ENCODE results near the gene CDC23. TPM values are rescaled to one million over a fixed set of nuclear protein-coding genes. Genes with fewer than 3 reads are reported as not detected.
A peak's percentile ranks its signal among the peaks of the same experiment; 100 is the strongest.

CDC23 gene
- total and polyA plus RNA-seq, 10 of the 15 experiments (the other 5 are each of a cell fraction or from before 2014, with no cell fraction given) = 37.1 to 66.1 (median 48.6) TPM

DNA sequence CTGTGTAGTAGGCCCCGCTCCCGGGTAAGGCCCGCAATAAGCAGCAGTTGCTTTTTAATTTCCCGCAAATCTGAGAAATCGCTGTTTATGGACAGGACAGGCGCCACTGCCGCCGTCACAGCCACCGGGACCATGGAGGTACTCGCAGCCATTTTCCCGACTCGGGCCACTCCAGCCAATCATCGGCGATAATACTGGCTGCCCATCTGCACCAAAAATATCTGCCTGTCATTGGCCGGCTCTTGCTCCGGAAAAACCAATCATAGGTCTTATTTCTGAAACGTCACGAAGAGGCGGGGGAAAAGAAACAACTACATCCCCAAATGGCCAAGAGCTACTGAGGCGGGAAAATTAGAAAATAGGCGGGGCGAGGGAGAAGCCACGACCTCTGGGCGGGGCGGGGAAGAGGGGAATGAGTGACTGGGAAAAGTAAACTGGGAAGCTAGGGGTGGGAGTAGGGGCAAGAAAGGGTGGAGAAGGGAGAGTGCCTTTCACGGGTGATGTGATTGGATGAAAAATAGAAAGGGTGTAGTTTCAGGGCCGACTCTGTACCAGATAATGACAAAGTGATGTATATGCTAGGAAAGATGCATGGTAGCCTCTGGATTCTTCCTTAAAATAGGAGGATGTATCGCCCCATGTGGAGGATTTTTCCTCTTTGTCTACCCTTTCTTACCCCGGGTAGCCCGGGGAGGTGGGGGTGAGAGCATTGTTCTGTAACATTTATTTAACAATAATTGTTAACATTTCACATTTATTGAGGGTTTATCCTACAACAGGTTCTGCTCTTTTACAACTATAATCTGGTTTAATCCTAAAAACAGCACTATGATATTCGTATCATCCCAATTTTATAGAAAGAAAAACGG, at the start of gene CDC23 (continued):
- TF ChIP-seq, protein P1, sequence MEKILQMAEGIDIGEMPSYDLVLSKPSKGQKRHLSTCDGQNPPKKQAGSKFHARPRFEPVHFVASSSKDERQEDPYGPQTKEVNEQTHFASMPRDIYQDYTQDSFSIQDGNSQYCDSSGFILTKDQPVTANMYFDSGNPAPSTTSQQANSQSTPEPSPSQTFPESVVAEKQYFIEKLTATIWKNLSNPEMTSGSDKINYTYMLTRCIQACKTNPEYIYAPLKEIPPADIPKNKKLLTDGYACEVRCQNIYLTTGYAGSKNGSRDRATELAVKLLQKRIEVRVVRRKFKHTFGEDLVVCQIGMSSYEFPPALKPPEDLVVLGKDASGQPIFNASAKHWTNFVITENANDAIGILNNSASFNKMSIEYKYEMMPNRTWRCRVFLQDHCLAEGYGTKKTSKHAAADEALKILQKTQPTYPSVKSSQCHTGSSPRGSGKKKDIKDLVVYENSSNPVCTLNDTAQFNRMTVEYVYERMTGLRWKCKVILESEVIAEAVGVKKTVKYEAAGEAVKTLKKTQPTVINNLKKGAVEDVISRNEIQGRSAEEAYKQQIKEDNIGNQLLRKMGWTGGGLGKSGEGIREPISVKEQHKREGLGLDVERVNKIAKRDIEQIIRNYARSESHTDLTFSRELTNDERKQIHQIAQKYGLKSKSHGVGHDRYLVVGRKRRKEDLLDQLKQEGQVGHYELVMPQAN (conservative IDR thresholded peaks at IDR 0.05) = peak; percentile 98
- no peak for TF ChIP-seq RAD21 (IDR thresholded peaks at IDR 0.05; ENCODE audit: insufficient read depth, low read depth, low read length)
- TF ChIP-seq KDM1A (IDR thresholded peaks at IDR 0.05; ENCODE audit: borderline replicate concordance) = no peak
- peak; percentile 93 for TF ChIP-seq POLR2A (IDR thresholded peaks at IDR 0.05; ENCODE audit: low read depth, low read length)
- peak; percentile 28; the same call in 1 of the 2 replicates for TF ChIP-seq NBN (IDR thresholded peaks at IDR 0.05)
- TF ChIP-seq SIX5 (IDR thresholded peaks at IDR 0.05; ENCODE audit: low read depth, low read length, severe bottlenecking) = peak; percentile 40
- TF ChIP-seq EZH2 (IDR thresholded peaks at IDR 0.05; ENCODE audit: borderline replicate concordance, control insufficient read depth, low read depth, low read length) = no peak
- TF ChIP-seq, protein P2, sequence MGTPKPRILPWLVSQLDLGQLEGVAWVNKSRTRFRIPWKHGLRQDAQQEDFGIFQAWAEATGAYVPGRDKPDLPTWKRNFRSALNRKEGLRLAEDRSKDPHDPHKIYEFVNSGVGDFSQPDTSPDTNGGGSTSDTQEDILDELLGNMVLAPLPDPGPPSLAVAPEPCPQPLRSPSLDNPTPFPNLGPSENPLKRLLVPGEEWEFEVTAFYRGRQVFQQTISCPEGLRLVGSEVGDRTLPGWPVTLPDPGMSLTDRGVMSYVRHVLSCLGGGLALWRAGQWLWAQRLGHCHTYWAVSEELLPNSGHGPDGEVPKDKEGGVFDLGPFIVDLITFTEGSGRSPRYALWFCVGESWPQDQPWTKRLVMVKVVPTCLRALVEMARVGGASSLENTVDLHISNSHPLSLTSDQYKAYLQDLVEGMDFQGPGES (IDR thresholded peaks at IDR 0.05) = peak; percentile 85; the same call in 1 of the 2 replicates
- TF ChIP-seq, protein P3, sequence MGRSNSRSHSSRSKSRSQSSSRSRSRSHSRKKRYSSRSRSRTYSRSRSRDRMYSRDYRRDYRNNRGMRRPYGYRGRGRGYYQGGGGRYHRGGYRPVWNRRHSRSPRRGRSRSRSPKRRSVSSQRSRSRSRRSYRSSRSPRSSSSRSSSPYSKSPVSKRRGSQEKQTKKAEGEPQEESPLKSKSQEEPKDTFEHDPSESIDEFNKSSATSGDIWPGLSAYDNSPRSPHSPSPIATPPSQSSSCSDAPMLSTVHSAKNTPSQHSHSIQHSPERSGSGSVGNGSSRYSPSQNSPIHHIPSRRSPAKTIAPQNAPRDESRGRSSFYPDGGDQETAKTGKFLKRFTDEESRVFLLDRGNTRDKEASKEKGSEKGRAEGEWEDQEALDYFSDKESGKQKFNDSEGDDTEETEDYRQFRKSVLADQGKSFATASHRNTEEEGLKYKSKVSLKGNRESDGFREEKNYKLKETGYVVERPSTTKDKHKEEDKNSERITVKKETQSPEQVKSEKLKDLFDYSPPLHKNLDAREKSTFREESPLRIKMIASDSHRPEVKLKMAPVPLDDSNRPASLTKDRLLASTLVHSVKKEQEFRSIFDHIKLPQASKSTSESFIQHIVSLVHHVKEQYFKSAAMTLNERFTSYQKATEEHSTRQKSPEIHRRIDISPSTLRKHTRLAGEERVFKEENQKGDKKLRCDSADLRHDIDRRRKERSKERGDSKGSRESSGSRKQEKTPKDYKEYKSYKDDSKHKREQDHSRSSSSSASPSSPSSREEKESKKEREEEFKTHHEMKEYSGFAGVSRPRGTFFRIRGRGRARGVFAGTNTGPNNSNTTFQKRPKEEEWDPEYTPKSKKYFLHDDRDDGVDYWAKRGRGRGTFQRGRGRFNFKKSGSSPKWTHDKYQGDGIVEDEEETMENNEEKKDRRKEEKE (IDR thresholded peaks at IDR 0.05) = no peak
- peak; percentile 61; the same call in 1 of the 2 replicates for TF ChIP-seq FOXK2 (IDR thresholded peaks at IDR 0.05)
- TF ChIP-seq PML (IDR thresholded peaks at IDR 0.05; ENCODE audit: low read length) = peak; percentile 72; the same call in 1 of the 2 replicates
- peak; percentile 99 for TF ChIP-seq SIN3A (IDR thresholded peaks at IDR 0.05; ENCODE audit: low read depth, low read length)
- TF ChIP-seq MEF2A (IDR thresholded peaks at IDR 0.05; ENCODE audit: insufficient read depth, low read depth, low read length) = no peak
- TF ChIP-seq YY1 (IDR thresholded peaks at IDR 0.05; ENCODE audit: low read depth, low read length) = peak; percentile 98
- peak; percentile 95 for TF ChIP-seq SP1 (IDR thresholded peaks at IDR 0.05; ENCODE audit: low read depth, low read length)
- peak; percentile 44; the same call in 1 of the 2 replicates for TF ChIP-seq HCFC1 (IDR thresholded peaks at IDR 0.05; ENCODE audit: low read length)
- TF ChIP-seq CHD2 (IDR thresholded peaks at IDR 0.05; ENCODE audit: borderline replicate concordance, low read depth, low read length) = peak; percentile 90; the same call in 1 of the 2 replicates
- TF ChIP-seq NFIC (IDR thresholded peaks at IDR 0.05; ENCODE audit: low read depth, low read length) = peak; percentile 53
- no peak for TF ChIP-seq TCF7 (IDR thresholded peaks at IDR 0.05; ENCODE audit: borderline replicate concordance)
- TF ChIP-seq, protein P4, sequence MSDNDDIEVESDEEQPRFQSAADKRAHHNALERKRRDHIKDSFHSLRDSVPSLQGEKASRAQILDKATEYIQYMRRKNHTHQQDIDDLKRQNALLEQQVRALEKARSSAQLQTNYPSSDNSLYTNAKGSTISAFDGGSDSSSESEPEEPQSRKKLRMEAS (IDR thresholded peaks at IDR 0.05; ENCODE audit: low read depth, low read length) = peak; percentile 66; the same call in 1 of the 2 replicates
- peak; percentile 93 for TF ChIP-seq TAF1 (IDR thresholded peaks at IDR 0.05; ENCODE audit: borderline replicate concordance, low read depth, low read length)
- TF ChIP-seq, protein P5, sequence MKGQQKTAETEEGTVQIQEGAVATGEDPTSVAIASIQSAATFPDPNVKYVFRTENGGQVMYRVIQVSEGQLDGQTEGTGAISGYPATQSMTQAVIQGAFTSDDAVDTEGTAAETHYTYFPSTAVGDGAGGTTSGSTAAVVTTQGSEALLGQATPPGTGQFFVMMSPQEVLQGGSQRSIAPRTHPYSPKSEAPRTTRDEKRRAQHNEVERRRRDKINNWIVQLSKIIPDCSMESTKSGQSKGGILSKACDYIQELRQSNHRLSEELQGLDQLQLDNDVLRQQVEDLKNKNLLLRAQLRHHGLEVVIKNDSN (IDR thresholded peaks at IDR 0.05; ENCODE audit: borderline replicate concordance, extremely low read length, insufficient read depth, low read depth, low read length) = no peak
- TF ChIP-seq NR2F1 (conservative IDR thresholded peaks at IDR 0.05) = 0 out of 2 replicates have a peak, but pooled peaks have one; percentile 16
